Ascending aorta (tissue), 2 donors: Measurements from ENCODE around the gene OSTN. TPM values are rescaled to one million over a fixed set of nuclear protein-coding genes. Genes with fewer than 3 reads are reported as not detected.

Source experiments
- DNase-seq, 2 donors: peaks; one replicate each; pipeline ENCODE4 v3.0.0-alpha.2; 2019; ENCODE audit warnings: low spot score in 2 of 2
- H3K27ac ChIP-seq, 2 donors: fragments of 200-600 bp; sonication (generic); one replicate each; pipeline ENCODE4 v1.5.1; 2016 to 2017; ENCODE audit warnings: mild to moderate bottlenecking in 1 of 2
- H3K27me3 ChIP-seq: fragments of 200-600 bp; sonication (generic); one replicate; pipeline ENCODE4 v1.5.1; 2017
- H3K36me3 ChIP-seq, 2 donors: fragments of 200-600 bp; sonication (generic); one replicate each; pipeline ENCODE4 v1.5.1; 2016
- H3K4me1 ChIP-seq, 2 donors: fragments of 200-600 bp; sonication (generic); one replicate each; pipeline ENCODE4 v1.5.1; 2016 to 2017; ENCODE audit warnings: mild to moderate bottlenecking in 1 of 2
- H3K4me3 ChIP-seq, 2 donors: fragments of 200-600 bp; sonication (generic); one replicate each; pipeline ENCODE4 v1.5.1; 2016 to 2017; ENCODE audit warnings: mild to moderate bottlenecking in 1 of 2
- H3K9me3 ChIP-seq, 2 donors: fragments of 200-600 bp; sonication (generic); one replicate each; pipeline ENCODE4 v1.5.1; 2016
- CTCF ChIP-seq, 3 experiments: fragments of 200-600 bp in 2 of 3; fragments of 450-650 bp in 1 of 3; sonication (generic) in 2 of 3; IDR thresholded peaks; one replicate each; pipeline ENCODE4 v1.5.1; 2016 to 2019; ENCODE audit warnings: antibody characterized with exemption in 3 of 3, mild to moderate bottlenecking in 1 of 3, moderate library complexity in 1 of 3
- intact Hi-C: fragments of 100-400 bp; cut with DNase I; formaldehyde crosslinking; loops from one replicate; pipeline ENCODE4 v1.15.1; 2023
- total RNA-seq: library from RNA; depleted of rRNA; stranded (reverse); fragments of >200 nt; gene quantifications from one replicate; pipeline ENCODE4 v1.1.0, GENCODE V29; 2016

Gene OSTN
- total RNA-seq, 1 donor from 2014 or later: not detected

- no peak overlapping the region for H3K4me3 ChIP-seq
Measured at GRCh38 chr3:191290311-191291025, 91.4 kb downstream of the OSTN start.

GRCh38 chr3:191292243-191293015 lies 93.4 kb downstream of the OSTN start:
- no peaks in the 10 kb centered on the region for H3K27me3 ChIP-seq
- no peak for DNase-seq
- intact Hi-C loops: no loop called here
- no peaks in the 10 kb centered on the region for H3K4me1 ChIP-seq
- H3K4me3 ChIP-seq: no peak overlapping the region
- H3K27ac ChIP-seq: no peak overlapping the region
- no peak for TF ChIP-seq CTCF (IDR thresholded peaks at IDR 0.05)
- no peaks in the 10 kb centered on the region for H3K36me3 ChIP-seq
- H3K9me3 ChIP-seq: no peaks in the 10 kb centered on the region

More at GRCh38 chr3:191290311-191291025, 91.4 kb downstream of the OSTN start:
- no peaks in the 10 kb centered on the region for H3K27me3 ChIP-seq
- no peak for DNase-seq
- no peak overlapping the region for H3K27ac ChIP-seq
- H3K36me3 ChIP-seq: no peaks in the 10 kb centered on the region
- intact Hi-C loops: no loop called here
- H3K9me3 ChIP-seq: no peaks in the 10 kb centered on the region
- H3K4me1 ChIP-seq: no peaks in the 10 kb centered on the region
- no peak for TF ChIP-seq CTCF (IDR thresholded peaks at IDR 0.05)

GRCh38 chr3:191294291-191294690 lies 95.2 kb downstream of the OSTN start:
- Histone ChIP-seq H3K9me3 (no peaks in the 10 kb centered on the region), H3K4me1 (no peaks in the 10 kb centered on the region), H3K4me3 (no peak overlapping the region), H3K27me3 (no peaks in the 10 kb centered on the region), H3K27ac (no peak overlapping the region), H3K36me3 (no peaks in the 10 kb centered on the region)
- no peak for TF ChIP-seq CTCF (IDR thresholded peaks at IDR 0.05)
- DNase-seq: no peak
- intact Hi-C loops: no loop called here

GRCh38 chr3:191296041-191296541 lies 97.0 kb downstream of the OSTN start:
- Histone ChIP-seq H3K4me3 (no peak overlapping the region), H3K27me3 (no peaks in the 10 kb centered on the region), H3K4me1 (no peaks in the 10 kb centered on the region), H3K9me3 (no peaks in the 10 kb centered on the region), H3K27ac (no peak overlapping the region), H3K36me3 (no peaks in the 10 kb centered on the region)
- no peak for TF ChIP-seq CTCF (IDR thresholded peaks at IDR 0.05)
- DNase-seq: no peak
- intact Hi-C loops: no loop called here

GRCh38 chr3:191298846-191299245 lies 99.8 kb downstream of the OSTN start:
- Histone ChIP-seq H3K9me3 (no peaks in the 10 kb centered on the region), H3K4me1 (no peaks in the 10 kb centered on the region), H3K27ac (no peak overlapping the region), H3K4me3 (no peak overlapping the region), H3K36me3 (no peaks in the 10 kb centered on the region), H3K27me3 (no peaks in the 10 kb centered on the region)
- intact Hi-C loops: no loop called here
- no peak for TF ChIP-seq CTCF (IDR thresholded peaks at IDR 0.05)
- no peak for DNase-seq
